ENCODE results near the gene PCIF1. TPM values are rescaled to one million over a fixed set of nuclear protein-coding genes. Genes with fewer than 3 reads are reported as not detected.

The PCIF1 gene
- total RNA-seq, 2 experiments from 2014 or later: 41.6 to 52.3 TPM

- H3K9me3 Mint-ChIP-seq (ENCODE audit: low read depth): no peaks in the 10 kb centered on the region
- DNase-seq (no peak), ATAC-seq (no peak)
- CTCF ChIA-PET: interaction anchor here (0.7 to 2.5 kb wide), 7 partner anchors 20 to 104 kb away, joined by 3 to 9 read pairs (median 4); partner anchors contain the start of genes PCIF1 and ZNF335
- H3K27ac Mint-ChIP-seq: peak overlapping the region; percentile 71
- H3K4me1 Mint-ChIP-seq: peaks cover 22% of the 10 kb centered on the region
- H3K4me3 Mint-ChIP-seq: peak overlapping the region; percentile 67
- H3K27me3 Mint-ChIP-seq: peaks cover 12% of the 10 kb centered on the region
- H3K36me3 Mint-ChIP-seq: no peaks in the 10 kb centered on the region
Measured at GRCh38 chr20:45909817-45910669, 24.4 kb upstream of the PCIF1 start.

- Mint-ChIP-seq H3K36me3 (no peaks in the 10 kb centered on the region), H3K27ac (peak overlapping the region; percentile 71), H3K27me3 (peaks cover 15% of the 10 kb centered on the region), H3K4me3 (peak overlapping the region; percentile 67), H3K4me1 (peaks cover 22% of the 10 kb centered on the region), H3K9me3 (ENCODE audit: low read depth) (no peaks in the 10 kb centered on the region)
- peak; percentile 96 for ATAC-seq
- DNase-seq: peak; percentile 98
- CTCF ChIA-PET: interaction anchor here (0.7 to 2.5 kb wide), 5 partner anchors 12 to 103 kb away, joined by 3 to 9 read pairs (median 4); partner anchors contain the start of gene ZNF335
Measured at GRCh38 chr20:45910670-45911485, 23.6 kb upstream of the PCIF1 start.

GRCh38 chr20:45911486-45912343 lies 22.8 kb upstream of the PCIF1 start, which contains the start of gene PLTP:
PLTP (minus strand) TSS chr20:45912155; CDS start chr20:45911452, 703 bp downstream.
- CTCF ChIA-PET: interaction anchor here (0.9 to 2.5 kb wide), 3 partner anchors 12 to 102 kb away, joined by 3 to 9 read pairs (median 4); no protein-coding TSS in a partner anchor
- H3K27ac Mint-ChIP-seq: peak within 1 kb of the TSS; percentile 71
- H3K9me3 Mint-ChIP-seq (ENCODE audit: low read depth): no peaks in the 10 kb centered on the region
- H3K27me3 Mint-ChIP-seq: peaks cover 20% of the 10 kb centered on the region
- H3K4me3 Mint-ChIP-seq: peak within 1 kb of the TSS; percentile 67
- no peak for ATAC-seq
- peak; percentile 59 for DNase-seq
- peaks cover 22% of the 10 kb centered on the region for H3K4me1 Mint-ChIP-seq
- no peaks in the 10 kb centered on the region for H3K36me3 Mint-ChIP-seq

- H3K9me3 Mint-ChIP-seq (ENCODE audit: low read depth): no peaks in the 10 kb centered on the region
- CTCF ChIA-PET: interaction anchor here (0.9 kb wide), 1 partner anchor 57 kb away, joined by 3 read pairs; no protein-coding TSS in a partner anchor
- no peak overlapping the region for H3K27ac Mint-ChIP-seq
- no peak overlapping the region for H3K4me3 Mint-ChIP-seq
- H3K27me3 Mint-ChIP-seq: peaks cover 20% of the 10 kb centered on the region
- DNase-seq: no peak
- H3K4me1 Mint-ChIP-seq: peaks cover 22% of the 10 kb centered on the region
- ATAC-seq: no peak
- no peaks in the 10 kb centered on the region for H3K36me3 Mint-ChIP-seq
Measured at GRCh38 chr20:45912344-45912682, 22.2 kb upstream of the PCIF1 start.

GRCh38 chr20:45913116-45913515 lies 21.4 kb upstream of the PCIF1 start:
- H3K27ac Mint-ChIP-seq: no peak overlapping the region
- DNase-seq (no peak), ATAC-seq (no peak)
- H3K4me1 Mint-ChIP-seq: peaks cover 22% of the 10 kb centered on the region
- H3K36me3 Mint-ChIP-seq: no peaks in the 10 kb centered on the region
- CTCF ChIA-PET: no interaction called here
- H3K9me3 Mint-ChIP-seq (ENCODE audit: low read depth): no peaks in the 10 kb centered on the region
- no peak overlapping the region for H3K4me3 Mint-ChIP-seq
- peaks cover 20% of the 10 kb centered on the region for H3K27me3 Mint-ChIP-seq

GRCh38 chr20:45917790-45918141 lies 16.7 kb upstream of the PCIF1 start:
- no peak for ATAC-seq
- DNase-seq: no peak
- H3K4me1 Mint-ChIP-seq: peaks cover 3% of the 10 kb centered on the region
- no peak overlapping the region for H3K27ac Mint-ChIP-seq
- no peak overlapping the region for H3K4me3 Mint-ChIP-seq
- no peaks in the 10 kb centered on the region for H3K9me3 Mint-ChIP-seq (ENCODE audit: low read depth)
- peaks cover 30% of the 10 kb centered on the region for H3K27me3 Mint-ChIP-seq
- H3K36me3 Mint-ChIP-seq: no peaks in the 10 kb centered on the region
- CTCF ChIA-PET: no interaction called here

- ATAC-seq (no peak), DNase-seq (no peak)
- Mint-ChIP-seq H3K4me3 (no peak overlapping the region), H3K27me3 (peaks cover 30% of the 10 kb centered on the region), H3K4me1 (peaks cover 3% of the 10 kb centered on the region), H3K9me3 (ENCODE audit: low read depth) (no peaks in the 10 kb centered on the region), H3K27ac (no peak overlapping the region), H3K36me3 (no peaks in the 10 kb centered on the region)
- CTCF ChIA-PET: interaction anchor here (1.4 kb wide), 1 partner anchor 16 kb away, joined by 4 read pairs; no protein-coding TSS in a partner anchor
Measured at GRCh38 chr20:45918182-45918737, 16.2 kb upstream of the PCIF1 start.

GRCh38 chr20:45918779-45919537 lies 15.5 kb upstream of the PCIF1 start:
- CTCF ChIA-PET: interaction anchor here (0.8 to 1.7 kb wide), 4 partner anchors 15 to 119 kb away, joined by 3 to 4 read pairs (median 4); no protein-coding TSS in a partner anchor
- DNase-seq (no peak), ATAC-seq (no peak)
- no peaks in the 10 kb centered on the region for H3K9me3 Mint-ChIP-seq (ENCODE audit: low read depth)
- no peaks in the 10 kb centered on the region for H3K36me3 Mint-ChIP-seq
- peaks cover 3% of the 10 kb centered on the region for H3K4me1 Mint-ChIP-seq
- H3K27me3 Mint-ChIP-seq: peaks cover 30% of the 10 kb centered on the region
- no peak overlapping the region for H3K27ac Mint-ChIP-seq
- no peak overlapping the region for H3K4me3 Mint-ChIP-seq

- Mint-ChIP-seq H3K4me1 (no peaks in the 10 kb centered on the region), H3K9me3 (ENCODE audit: low read depth) (no peaks in the 10 kb centered on the region), H3K36me3 (no peaks in the 10 kb centered on the region), H3K4me3 (no peak overlapping the region), H3K27me3 (peaks cover 28% of the 10 kb centered on the region), H3K27ac (no peak overlapping the region)
- ATAC-seq: no peak
- CTCF ChIA-PET: interaction anchor here (0.8 to 1.7 kb wide), 5 partner anchors 14 to 120 kb away, joined by 3 to 4 read pairs (median 3); no protein-coding TSS in a partner anchor
- DNase-seq: no peak
Measured at GRCh38 chr20:45919542-45920399, 14.7 kb upstream of the PCIF1 start.

GRCh38 chr20:45920462-45921336 lies 13.8 kb upstream of the PCIF1 start:
- CTCF ChIA-PET: interaction anchor here (1.1 to 1.7 kb wide), 3 partner anchors 13 to 122 kb away, joined by 3 to 4 read pairs (median 3); no protein-coding TSS in a partner anchor
- no peak overlapping the region for H3K27ac Mint-ChIP-seq
- H3K27me3 Mint-ChIP-seq: peaks cover 25% of the 10 kb centered on the region
- DNase-seq (no peak), ATAC-seq (no peak)
- no peaks in the 10 kb centered on the region for H3K9me3 Mint-ChIP-seq (ENCODE audit: low read depth)
- no peak overlapping the region for H3K4me3 Mint-ChIP-seq
- no peaks in the 10 kb centered on the region for H3K4me1 Mint-ChIP-seq
- no peaks in the 10 kb centered on the region for H3K36me3 Mint-ChIP-seq
